IMR-90 (cell line): ENCODE data around the gene NLRP10.

Experiments
- CTCF ChIP-seq: conservative IDR thresholded peaks from 2 replicates; pipeline ENCODE4 v1.5.1; 2012; ENCODE audit warnings: mild to moderate bottlenecking, low read depth, low read length, improper control_type of control experiment
- RAD21 ChIP-seq: IDR thresholded peaks from 2 replicates; pipeline ENCODE4 v1.6.1; 2012; ENCODE audit warnings: low read length, improper control_type of control experiment

- TF ChIP-seq CTCF (no peak), RAD21 (no peak)
Observed at GRCh38 chr11:7977232-7977917, 12.1 kb upstream of the NLRP10 start.
